Keratinocyte (primary cell): ENCODE results near the gene CPEB1.

Experiments
- EZH2 ChIP-seq: IDR thresholded peaks from one replicate; pipeline ENCODE4 v1.6.1; 2012; ENCODE audit warnings: inconsistent platforms, mild to moderate bottlenecking, low read length, moderate library complexity
- TF ChIP-seq, protein P1 (sequence below), 3 experiments: IDR thresholded peaks in 1 of 3; conservative IDR thresholded peaks in 1 of 3; optimal IDR thresholded peaks in 1 of 3; 2 replicates in 2 of 3; 3 replicates in 1 of 3; pipeline versions ENCODE3 to v1.5.1; 2011; ENCODE audit warnings: low read length in 3 of 3, mild to moderate bottlenecking in 3 of 3, moderate library complexity in 2 of 3, control low read depth in 1 of 3, inconsistent platforms in 1 of 3; ENCODE audit not compliant: insufficient read depth in 2 of 3; ENCODE audit errors: extremely low read depth in 1 of 3

- TF ChIP-seq, protein P1, sequence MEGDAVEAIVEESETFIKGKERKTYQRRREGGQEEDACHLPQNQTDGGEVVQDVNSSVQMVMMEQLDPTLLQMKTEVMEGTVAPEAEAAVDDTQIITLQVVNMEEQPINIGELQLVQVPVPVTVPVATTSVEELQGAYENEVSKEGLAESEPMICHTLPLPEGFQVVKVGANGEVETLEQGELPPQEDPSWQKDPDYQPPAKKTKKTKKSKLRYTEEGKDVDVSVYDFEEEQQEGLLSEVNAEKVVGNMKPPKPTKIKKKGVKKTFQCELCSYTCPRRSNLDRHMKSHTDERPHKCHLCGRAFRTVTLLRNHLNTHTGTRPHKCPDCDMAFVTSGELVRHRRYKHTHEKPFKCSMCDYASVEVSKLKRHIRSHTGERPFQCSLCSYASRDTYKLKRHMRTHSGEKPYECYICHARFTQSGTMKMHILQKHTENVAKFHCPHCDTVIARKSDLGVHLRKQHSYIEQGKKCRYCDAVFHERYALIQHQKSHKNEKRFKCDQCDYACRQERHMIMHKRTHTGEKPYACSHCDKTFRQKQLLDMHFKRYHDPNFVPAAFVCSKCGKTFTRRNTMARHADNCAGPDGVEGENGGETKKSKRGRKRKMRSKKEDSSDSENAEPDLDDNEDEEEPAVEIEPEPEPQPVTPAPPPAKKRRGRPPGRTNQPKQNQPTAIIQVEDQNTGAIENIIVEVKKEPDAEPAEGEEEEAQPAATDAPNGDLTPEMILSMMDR (optimal IDR thresholded peaks at IDR 0.05 in 1 of 3, IDR thresholded peaks at IDR 0.05 in 1 of 3, conservative IDR thresholded peaks at IDR 0.05 in 1 of 3; ENCODE audit: extremely low read depth in 1 of 3, insufficient read depth in 2 of 3, low read length in 3 of 3): no peak
- no peak for TF ChIP-seq EZH2
These were observed 16.0 kb upstream of the CPEB1 start for GRCh38 chr15:82663186-82663600.
